HuH-7.5 (cell line): ENCODE results near the gene S1PR5.
"Not testable (repeated sequence)": the region's sequence is repeated elsewhere in the genome, so short reads cannot be mapped to it uniquely, and the experiment has no call there.

ENCODE experiments used
- DNase-seq: peaks from one replicate; pipeline ENCODE4 v3.0.0; 2011; ENCODE audit warnings: low spot score

S1PR5 gene, protein sequence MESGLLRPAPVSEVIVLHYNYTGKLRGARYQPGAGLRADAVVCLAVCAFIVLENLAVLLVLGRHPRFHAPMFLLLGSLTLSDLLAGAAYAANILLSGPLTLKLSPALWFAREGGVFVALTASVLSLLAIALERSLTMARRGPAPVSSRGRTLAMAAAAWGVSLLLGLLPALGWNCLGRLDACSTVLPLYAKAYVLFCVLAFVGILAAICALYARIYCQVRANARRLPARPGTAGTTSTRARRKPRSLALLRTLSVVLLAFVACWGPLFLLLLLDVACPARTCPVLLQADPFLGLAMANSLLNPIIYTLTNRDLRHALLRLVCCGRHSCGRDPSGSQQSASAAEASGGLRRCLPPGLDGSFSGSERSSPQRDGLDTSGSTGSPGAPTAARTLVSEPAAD

DNA sequence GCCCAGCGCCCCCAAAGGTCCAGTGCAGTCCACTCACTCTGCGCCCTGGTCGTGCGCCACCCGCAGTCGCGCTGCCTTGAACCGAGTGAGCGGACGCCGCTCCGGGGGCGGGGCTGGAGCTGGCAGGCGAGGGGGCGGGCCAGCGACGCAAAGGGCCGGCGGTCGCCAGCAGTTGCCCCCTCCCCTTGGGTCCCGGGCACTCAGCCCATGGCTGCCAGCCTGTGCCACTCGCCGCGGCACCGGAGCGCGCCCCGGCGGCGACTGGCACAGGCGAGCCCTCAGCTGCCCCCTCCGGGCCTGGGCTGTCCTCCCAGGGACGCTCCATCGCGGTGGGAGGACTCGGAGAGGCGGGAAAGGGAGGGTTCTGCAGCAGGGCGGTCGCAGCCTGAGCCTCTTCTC lies at the start of gene S1PR5:
Gene S1PR5, minus strand, starts transcription at position 87 of the 399 bp plus-strand sequence. CDS start 2,436 bp downstream, outside the sequence.
- peak; percentile 78 for DNase-seq

DNA sequence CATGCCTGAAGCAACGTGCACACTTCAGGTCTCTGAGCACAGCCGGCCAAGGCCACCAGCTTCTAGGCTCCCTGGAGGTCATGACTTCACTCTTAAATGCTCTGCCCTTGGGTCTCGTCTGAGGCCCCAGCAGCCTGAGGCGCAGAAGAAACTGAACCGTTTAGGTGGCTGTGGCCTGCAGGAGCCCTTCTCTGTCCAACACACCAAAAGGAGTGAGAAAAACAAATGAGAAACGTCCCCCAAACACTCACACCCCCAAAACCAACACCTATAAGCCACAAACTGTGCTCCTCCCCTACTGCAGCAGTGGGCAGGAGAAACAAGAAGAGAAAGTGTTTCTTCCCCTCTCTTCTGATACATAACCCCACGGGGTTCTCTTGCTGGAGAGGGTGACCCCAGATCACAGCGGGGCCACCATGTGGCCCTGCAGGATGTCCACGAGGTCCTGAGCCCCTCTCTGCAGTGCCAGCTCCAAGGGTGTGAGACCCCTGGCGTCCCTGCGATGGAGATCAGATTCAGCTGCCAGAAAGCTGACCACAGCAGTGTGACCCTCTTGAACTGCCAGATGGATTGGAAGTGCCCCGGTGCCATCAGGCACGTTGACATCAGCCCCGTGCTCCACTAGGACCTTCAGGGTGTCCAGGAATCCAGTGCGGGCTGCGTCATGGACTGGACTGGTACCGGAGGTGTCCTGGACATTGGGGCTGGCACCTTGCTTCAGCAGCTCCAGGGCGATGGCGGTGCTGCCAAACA lies 49.6 kb upstream of the S1PR5 start:
- DNase-seq = no peak

DNA sequence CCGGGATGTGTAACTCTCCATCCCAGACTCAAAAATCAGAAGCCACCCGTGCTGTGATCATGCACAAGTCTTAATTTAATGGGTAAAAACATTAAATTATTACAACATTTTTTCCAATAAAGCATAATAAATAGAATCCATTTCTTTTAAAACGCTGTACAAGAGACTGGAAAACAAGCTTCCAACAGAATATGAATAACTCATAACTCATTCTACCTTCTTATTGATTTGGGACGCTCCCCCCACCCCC lies 49.1 kb upstream of the S1PR5 start:
- DNase-seq = no peak

DNA sequence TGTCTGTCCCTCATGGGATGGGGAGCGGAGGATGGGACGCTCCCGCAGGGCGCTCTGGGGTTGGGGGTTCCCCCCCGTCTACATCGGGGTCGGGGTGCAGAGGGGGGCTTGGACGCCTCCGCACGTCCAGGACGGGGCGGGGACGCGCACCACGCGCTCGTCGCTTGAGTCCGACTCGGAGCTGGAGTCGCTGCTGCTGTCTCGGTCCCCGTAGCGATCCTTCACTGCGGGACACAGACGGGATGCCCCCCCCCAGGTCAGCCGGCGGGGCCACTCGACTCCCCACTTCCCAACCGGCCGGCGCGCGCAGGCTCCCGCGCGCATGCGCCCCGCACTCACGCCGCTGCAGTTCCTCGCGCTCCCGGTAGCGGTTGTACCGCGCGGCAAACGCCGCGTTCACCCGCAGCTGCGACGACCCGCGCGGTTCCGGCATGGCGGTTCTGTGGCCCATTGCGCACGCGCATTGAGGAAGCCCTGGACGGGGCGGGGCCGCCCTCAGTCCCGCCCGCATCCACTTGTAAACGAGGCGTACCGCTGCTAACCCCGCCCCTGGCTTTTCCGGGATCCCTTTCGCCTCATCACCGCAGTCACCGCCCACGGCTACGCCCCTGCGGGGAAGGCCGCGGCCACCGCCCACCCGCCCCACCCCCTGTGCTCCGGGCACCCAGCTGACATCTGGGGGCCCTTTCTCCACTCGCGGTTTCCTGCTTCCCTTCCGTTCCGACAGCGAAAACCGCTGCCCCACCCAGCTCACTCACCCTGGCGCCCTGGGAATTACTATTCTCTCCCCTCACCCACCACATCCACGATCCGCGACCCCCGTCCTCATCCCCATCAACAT lies 48.5 kb upstream of the S1PR5 start, which contains the start of gene KRI1:
Gene KRI1, minus strand, starts transcription at position 444 of the 841 bp plus-strand sequence. Its CDS starts 11 bp downstream, at position 433.
- DNase-seq = peak; percentile 99

DNA sequence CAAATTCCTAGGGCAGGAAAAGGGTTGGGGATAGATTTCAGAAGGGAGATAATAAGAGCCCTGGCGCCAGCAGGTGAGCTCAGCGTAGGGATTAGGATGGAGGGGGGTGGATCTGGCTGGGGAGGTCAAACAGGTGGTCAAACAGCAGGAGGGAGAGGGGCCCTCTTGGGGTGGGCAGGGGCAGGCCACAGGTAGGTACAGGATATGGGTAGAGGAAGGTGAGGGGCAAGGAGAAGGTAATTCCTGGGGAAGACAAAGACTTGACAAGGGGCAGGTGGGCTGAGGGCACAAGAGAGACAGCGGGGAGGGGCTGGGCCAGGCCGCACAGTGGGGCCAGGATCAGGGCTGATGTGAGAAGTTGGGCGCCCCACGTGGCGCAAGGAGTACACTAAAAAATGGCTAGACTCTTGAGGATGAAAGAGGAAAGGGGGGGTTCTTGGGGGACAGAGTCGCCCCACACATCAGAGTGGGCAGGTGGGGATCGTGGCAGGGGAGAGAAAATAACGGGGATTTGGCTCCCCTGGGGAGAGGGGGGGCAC lies 47.9 kb upstream of the S1PR5 start:
- DNase-seq = peak; percentile 70

DNA sequence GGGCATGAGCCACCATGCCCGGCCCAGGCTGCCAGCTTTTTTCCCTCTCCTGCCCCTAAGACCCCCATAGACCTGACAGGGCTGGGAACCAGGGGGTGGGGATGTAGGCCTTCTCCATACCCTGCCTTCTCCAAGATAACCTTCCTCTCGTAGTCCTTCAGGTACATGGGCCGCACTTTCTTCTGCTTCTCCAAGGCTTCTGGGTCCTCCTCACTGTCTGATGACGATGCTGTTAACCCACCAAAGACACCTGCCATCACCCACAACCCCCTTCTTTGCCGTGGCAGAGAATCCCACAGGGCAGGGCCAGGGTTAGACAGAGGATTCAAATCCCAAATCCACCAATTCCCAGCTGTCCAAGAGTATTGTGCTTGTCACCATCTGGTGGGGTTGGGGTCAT lies 45.4 kb upstream of the S1PR5 start:
- no peak for DNase-seq

DNA sequence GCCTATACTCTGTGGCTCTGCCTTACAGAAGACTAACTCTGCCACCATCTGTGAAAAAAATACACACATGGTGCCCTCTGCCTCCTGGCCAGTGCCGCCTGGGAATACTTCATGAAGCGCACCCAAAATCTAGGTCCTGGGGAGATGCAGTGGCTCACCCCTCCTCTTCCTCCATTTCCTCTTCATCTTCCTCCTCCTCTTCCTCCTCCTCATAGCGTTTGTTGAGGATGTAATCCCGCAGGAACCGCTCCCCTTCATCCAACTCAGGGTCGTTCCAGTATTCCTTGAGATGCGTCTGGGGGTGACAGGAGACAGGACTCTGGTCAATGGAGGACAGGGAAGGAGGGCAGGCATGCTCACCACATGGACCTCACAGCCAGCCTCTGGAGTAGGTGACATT lies 42.9 kb upstream of the S1PR5 start:
- no peak for DNase-seq

DNA sequence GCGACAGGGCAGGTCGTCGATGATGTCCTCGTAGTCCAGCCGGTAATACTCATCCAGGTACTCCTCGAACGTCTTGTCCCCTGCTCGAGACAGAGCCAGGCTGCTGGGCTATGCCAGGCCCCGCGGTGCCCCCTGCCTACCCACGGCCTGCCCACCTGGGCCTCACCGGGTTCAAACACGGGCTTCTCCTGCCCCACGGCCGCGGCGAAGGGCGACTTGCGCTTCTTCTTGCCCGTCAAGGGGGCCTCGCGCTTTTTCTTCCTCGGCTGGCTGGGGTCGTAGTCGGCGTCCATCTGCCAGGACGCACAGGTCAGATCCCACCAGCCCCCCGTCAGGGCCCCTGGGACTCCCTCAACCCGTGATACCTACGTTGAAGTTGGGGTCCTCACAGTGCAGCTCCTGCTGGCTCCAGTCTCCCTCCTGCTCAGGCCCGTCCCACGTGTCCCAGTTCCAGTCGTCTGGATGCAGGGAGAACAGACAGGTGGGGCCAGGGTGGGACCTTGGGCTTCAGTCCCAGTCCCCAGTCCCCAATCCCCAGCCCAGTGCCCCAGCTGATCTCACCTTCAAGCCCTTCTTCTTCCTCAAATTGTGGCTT lies 40.5 kb upstream of the S1PR5 start:
- no peak for DNase-seq

DNA sequence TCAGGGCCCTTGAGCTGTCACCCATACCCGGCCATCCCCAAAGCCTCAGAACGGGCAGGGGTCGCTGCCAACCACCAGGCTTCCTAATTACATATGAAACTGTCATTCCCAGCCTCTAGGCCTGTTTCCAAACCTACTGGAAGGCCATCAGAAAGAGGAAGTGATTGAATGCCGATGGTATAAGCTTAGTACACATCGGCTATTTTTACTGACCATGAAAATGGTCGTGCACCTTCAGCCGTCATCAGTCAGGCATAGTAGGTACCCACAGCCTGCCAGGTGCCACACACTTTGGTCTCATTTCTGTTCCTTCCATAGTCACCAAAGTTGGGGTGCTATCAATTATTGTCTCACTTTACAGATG lies 38.3 kb upstream of the S1PR5 start:
- DNase-seq = no peak

DNA sequence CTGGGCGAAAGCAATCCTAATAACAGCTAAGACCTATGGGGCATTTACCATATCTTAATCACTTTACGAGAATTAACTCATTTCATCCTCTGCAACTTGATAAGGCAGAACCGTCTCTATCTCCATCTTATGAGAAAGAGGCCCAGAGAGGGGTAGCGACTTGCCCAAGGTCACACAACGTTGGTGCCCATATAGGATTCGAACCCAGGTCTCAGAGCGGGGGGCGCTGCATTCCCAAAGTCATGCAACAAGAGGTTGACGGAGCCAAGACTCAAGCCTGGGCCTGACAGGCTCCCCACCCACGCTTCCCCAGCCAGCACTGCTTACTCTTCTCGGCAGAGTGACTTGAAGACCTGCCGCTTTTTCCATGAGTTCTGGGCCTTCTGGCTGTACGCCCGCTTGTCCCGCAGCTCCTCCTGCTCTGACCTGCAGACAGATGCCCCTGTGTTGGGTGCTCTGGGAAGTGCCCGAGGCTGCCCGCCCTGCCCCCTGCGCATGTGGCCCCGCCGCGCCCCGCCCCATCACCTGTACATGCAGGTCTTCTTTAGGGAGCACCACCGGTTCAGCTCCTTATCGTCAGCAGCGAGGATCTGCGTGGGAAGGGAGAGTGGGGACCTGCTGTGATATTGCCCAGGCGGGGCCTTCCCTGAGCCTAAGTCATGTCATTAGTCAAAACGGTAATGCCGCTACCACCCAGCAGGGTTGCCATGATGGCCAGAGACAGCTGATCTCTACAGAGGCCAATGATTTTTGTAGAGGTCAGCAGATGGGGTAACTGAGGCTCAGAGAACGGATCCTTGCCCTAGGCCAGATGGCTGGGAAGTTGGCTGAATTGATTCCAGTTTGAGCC lies 37.7 kb upstream of the S1PR5 start:
- no peak for DNase-seq

DNA sequence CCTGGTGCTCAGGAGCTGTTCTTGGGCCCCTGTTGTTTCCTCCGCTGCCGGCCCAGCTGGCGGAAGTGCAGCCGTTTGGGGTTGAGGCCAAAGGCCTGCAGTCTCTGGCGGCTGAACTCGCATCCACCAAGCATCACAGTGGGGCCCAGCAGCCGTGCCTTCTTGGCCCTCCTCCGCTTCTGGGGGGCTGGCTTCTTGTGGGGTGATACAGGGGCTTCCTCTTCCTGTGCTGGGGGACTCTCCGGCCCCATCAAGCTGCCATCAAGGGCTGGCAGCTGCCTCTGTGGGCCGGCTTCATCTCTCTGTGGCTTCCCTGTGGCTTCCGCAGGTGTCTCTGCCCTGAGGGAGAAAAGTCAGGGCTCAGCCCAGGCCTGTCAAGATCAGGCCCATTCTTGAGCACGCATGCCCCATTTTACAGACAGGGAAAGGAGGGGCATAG lies 36.7 kb upstream of the S1PR5 start:
- DNase-seq = no peak

DNA sequence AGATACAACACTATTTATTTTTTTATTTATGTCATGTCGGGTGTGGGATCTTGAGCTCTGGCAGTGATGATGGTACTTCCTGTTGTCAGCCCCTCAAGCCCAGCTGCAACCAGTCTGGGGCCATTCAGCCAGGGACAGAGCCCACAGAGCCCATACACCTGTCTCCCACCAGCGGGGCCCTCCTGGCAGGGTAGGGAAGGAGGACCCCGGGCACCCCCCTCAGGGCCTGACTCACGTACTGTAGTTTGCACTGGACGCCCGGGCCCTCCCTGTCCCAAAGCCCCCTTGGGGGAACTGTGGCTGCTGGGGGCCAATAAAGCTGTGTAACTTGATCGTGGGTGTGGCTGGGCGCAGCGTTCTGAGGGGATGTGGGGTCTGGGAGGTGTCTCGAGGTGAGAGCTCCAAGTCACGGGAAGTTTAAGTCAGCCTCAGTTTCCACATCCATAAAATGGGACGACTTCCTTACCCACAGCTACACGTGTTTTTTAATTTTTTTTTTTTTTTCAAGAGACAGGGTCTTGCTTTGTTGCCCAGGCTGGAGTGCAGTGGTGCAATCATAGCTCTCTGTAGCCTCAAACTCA lies 35.9 kb upstream of the S1PR5 start:
- DNase-seq = no peak

DNA sequence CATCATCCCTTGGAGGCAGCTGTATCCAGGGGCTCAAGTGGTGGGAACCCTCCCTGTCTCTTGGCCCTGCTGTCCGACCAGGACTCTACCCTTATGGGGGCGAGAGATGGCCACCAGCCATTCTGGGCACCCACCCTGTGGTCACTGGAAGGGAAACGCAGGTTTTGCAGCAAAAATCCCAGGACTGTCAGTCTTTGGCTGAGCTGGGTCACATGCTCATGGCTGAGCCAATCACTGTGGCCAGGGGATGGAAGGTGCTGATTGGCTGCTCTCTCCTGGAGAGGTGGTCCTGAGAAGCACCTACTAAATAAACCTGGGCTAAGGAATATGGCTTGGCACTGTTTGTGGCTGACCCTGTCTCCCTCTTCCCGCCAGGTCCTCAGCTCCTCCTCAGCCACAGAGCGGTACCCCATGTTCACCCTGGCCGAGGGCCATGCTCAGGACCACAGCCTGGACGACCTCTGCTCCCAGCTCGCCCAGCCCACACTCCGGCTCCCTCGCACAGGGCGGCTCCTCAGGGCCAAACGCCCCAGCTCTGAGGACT lies 35.3 kb upstream of the S1PR5 start:
- DNase-seq = peak; percentile 64

DNA sequence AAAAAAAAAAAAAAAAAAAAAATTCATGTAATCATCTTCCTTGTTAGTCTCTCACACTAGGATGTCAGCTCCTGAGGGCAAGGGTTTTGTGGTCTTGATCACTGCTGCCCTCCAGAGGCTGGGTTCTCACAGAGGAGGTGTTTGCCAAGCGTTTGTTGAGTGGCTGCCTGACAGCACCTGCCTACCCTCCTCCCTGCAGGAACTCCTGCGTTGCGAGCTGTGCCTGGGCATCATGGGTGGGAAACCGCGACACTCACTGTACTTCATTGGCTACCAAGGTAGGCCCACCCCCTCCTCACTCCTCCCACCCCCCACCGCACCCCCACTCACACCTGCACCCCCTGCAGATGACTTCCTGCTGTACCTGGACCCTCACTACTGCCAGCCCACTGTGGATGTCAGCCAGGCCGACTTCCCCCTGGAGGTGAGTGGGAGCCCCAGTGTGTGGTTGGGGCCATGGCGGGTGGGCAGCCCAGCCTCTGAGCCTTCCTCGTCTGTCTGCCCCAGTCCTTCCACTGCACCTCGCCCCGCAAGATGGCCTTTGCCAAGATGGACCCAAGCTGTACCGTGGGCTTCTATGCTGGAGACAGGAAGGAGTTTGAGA lies 34.6 kb upstream of the S1PR5 start:
- DNase-seq = peak; percentile 72

DNA sequence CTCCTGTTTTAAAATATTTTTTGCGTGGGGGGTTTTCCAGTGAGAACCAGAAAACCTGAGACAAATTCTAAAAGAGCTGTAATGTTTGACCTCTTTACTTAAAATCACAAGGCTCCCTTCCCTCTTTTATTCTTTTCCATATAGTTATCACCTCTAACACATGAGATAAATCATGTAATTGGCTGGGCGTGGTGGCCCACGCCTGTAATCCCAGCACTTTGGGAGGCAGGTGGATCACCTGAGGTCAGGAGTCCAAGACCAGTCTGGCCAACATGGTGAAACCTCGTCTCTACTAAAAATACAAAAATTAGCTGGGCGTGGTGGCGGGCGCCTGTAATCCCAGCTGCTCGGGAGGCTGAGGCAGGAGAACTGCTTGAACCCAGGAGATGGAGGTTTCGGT lies 33.8 kb upstream of the S1PR5 start:
- not testable (repeated sequence) for DNase-seq

DNA sequence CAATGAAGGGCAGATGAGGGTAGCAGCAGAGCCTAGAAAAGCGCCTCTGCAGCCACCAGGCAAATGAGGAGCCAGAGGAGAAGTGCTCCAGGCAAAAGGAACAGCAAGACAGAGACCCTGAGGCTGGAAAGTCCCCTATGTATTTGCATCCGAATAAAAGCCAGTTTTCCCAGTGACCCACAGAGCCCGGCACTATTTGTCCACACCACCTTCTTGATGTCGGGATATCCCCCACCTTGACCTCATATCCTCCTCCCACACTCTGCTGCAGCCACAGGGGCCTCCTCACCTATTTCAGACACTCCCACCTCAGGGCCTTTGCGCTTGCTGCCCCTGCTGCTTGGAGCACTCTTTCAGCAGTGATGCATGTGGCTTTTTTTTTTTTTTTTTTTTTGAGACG lies 33.1 kb upstream of the S1PR5 start:
- DNase-seq = no peak

DNA sequence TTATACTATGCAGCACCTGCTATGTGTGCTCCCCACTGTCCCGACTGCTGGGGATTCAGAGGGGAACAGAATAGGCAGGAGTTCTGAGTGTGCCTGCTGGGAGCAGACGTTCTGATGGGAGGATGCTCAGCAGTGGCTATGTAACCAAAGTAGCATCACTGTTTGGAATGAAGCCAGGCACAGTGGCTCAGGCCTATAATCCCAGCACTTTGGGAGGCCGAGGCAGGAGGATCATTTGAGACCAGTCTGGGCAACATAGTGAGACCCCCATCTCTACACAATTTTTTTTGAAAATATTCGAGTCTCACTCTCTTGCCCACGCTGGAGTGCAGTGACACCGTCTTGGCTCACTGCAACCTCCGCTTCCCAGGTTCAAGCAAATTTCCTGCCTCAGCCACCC lies 32.5 kb upstream of the S1PR5 start:
- DNase-seq = no peak

DNA sequence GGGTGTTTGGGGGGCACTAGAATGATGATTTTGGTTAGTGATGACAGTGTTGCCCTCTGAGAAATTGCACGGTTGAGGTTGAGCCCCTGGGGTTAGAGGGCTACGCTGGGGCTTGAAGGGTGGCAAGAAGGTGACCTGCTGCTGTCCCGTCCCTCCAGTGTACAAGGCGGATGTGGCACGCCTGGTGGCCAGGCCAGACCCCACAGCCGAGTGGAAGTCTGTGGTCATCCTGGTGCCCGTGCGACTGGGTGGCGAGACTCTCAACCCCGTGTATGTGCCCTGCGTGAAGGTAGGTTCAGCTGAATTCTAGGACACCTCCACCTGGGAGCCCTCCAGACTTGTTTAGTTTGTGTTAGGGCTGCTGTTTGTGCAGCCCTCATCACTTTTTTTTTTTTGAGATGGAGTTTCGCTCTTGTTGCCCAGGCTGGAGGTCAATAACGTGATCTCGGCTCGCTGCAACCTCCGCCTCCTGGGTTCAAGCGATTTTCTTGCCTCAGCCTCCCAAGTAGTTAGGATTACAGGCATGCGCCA lies 31.6 kb upstream of the S1PR5 start:
- no peak for DNase-seq

DNA sequence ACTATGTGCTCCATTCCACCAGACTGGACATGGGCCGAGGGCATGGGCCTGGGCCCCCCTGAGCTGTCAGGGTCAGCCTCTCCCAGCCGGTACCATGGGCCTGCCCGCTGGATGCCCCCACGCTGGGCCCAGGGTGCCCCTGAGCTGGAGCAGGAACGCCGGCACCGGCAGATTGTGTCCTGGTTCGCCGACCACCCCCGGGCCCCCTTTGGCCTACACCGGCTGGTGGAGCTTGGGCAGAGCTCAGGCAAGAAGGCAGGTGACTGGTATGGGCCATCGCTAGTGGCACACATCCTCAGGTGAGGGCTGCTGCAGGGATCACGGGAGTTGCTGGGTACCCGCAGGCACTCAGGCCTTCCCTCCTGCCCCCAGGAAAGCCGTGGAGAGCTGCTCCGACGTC lies 29.6 kb upstream of the S1PR5 start:
- DNase-seq = no peak

DNA sequence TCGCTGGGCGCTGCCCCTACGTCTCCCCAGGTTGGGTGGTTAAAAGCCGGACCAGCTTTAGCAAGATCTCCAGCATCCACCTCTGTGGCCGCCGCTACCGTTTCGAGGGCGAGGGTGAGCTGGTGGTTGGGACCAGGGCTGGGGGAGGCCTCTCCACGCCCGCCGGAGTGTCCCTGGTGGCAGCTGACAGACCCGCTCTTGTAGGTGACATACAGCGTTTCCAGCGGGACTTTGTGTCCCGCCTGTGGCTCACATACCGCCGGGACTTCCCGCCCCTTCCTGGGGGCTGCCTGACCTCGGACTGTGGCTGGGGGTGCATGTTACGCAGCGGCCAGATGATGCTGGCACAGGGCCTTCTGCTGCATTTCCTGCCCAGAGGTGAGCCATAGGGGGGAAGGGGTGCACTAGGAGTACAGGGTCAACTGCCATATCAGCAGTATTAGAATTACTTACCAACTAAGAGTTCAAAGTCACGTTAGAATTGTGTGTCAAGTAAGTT lies 27.6 kb upstream of the S1PR5 start:
- no peak for DNase-seq
